Middle frontal gyrus (tissue), 1 donor: Measurements from ENCODE around the gene IKZF3.
"Not testable (repeated sequence)": the region's sequence is repeated elsewhere in the genome, so short reads cannot be mapped to it uniquely, and the experiment has no call there.

Experiments
- DNase-seq: peaks from one replicate; pipeline ENCODE4 v3.0.0-alpha.2; 2015; ENCODE audit warnings: low spot score; ENCODE audit errors: extremely low spot score

The IKZF3 gene

DNA sequence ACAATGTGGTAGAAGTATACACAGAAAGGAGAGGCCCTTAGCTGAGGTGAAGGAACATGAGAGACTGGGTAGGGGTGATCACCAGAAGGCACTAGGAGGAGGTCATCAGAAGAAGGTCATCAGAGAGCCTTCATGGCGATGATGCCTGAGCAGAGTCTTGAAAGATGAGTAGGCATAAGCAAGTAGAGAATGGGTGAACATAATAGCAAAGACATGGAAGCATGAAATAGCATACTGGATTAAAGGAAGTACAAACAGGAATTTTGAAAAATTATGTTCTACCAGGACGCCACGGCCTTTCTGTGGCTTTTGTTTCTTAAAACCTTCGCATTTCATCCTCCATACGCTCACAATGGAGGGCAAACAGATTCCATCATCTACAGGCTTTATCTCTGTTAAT is 2.9 kb downstream of the IKZF3 start:
- DNase-seq = no peak

DNA sequence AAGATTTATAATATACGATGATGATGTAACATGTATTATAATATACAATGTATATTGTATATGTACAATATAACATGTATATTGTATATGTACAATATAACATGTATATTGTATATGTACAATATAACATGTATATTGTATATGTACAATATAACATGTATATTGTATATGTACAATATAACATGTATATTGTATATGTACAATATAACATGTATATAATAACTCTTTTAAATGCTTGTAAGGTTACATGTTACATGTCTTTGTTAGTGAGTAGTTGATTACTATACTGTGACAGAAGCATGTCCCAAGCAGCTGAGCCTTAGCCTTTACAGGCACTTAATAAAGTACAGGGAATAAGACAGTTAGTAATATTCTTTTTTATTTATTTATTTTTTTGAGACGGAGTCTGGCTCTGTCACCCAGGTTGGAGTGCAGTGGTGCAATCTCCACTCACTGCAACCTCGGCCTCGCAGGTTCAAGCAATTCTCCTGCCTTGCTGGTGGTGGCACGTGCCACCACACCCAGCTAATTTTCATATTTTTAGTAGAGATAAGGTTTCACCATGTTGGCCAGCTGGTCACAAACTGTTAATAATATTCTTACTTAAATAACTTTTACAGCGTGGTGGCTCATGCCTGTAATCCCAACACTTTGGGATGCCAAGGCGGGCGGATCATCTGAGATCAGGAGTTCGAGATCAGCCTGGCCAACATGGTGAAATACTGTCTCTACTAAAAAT is 8.0 kb downstream of the IKZF3 start:
- DNase-seq = not testable (repeated sequence)

DNA sequence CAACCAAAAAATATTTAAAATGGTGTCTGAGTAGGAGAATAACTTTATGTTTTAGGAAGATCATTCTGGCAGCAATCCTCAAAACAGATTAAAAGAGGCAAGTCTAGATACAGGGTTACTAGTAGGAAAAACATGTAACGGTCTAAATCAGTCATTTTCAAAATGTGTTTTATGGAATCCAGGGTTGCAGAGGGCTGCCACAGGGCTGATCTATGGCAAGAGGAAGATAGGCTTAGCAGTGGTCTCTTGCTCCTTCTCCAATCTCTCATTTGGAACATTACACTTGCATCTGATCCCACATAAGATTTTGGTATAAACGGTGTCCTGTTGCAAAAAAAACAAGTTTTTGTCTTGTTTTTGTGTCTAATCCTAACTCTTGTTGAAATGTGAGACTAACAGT is 9.2 kb downstream of the IKZF3 start:
- DNase-seq = no peak

DNA sequence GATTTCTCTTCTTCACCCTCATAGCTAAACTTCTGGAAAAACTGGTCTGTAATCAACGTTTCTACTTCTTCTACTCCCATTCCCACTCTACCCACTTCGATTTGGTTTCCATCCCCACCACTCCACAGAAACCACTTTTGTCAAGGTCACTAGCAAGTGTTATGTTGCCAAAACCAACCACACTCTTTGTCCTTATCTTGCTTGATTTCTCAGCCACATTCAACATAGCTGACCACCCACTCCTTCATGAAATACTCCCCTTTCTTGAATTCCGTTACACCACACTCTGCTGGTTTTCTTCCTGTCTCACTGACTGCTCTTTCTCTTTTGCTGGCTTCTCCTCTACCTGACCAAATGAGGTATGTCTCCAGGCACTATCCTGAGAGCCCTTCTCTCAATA is 11.9 kb downstream of the IKZF3 start:
- DNase-seq = no peak

DNA sequence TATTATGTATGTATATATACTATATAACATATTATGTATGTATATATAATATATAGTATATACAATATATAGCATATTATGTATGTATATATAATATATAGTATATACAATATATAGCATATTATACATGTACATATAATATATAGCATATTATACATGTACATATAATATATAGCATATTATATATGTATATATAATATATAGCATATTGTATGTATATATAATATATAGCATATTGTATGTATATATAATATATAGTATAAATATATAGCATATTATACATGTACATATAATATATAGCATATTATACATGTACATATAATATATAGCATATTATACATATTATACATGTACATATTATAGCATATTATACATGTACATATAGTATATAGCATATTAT is 13.9 kb downstream of the IKZF3 start:
- not testable (repeated sequence) for DNase-seq

DNA sequence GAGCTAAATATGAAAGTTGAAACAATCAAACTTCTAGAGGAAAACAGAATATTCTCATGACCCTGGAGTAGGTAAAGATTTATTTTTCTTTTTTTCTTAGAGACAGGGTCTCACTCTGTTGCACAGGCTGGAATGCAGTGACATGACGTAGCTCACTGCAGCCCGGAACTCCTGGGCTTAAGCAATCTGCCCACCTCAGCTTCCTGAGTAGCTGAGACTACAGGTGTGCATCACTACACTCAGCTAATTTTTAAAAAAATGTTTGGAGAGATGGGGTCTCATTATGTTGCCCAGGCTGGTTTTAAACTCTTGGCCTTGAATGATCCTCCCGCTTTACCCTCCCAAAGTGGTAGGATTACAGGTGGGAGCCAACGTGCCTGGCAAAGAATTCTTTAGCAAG is 15.5 kb downstream of the IKZF3 start:
- no peak for DNase-seq

DNA sequence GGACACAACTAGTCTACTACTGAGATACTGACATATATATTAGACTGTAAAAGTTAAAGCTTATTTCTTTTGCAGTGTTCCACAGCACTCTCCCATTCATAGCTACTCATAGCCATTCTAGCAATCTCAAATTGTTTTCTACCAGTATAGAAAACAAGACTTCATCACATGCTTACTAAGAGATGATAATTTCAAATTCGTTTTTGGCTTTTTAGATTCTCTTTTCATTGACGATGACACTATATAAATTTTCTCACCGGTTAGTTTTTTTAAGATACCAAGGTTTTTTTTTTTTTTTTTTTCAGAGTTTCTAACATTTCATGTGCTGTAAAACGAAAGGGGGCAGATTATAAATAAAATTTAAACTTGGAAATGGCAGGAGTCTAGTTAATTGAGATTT is 17.9 kb downstream of the IKZF3 start:
- DNase-seq = no peak

DNA sequence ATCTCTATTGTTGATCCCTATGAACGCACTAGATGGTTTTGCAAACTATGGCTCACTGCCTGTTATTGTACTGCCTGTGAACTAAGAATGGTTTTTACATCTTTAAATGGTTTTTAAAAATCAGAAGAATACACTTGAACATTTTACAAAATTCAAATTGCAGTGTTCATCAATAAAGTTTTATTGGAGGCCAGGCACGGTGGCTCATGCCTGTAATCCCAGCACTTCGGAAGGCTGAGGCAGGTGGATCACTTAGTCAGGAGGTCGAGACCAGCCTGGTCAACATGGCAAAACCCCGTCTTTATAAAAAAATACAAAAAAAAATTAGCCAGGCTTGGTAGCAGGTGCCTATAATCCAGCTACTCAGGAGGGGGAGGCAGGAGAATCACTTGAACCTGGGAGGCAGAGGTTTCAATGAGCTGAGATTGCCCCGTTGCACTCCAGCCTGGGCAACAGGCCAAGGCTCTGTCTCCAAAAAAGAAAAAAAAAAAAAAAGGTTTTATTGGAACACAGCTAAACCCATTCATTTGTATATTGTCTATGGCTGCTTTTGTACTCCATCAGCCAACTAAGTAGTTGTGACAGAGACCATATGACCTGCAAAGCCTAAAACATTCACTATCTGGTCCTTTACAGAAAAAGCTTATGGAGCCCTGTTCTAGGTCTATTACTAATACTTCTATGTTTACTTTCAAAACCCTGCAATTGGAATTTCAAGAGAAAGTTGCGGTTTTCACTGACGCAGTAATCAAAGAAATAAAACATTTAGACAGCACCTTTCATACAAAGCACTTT is 18.9 kb downstream of the IKZF3 start:
- no peak for DNase-seq

DNA sequence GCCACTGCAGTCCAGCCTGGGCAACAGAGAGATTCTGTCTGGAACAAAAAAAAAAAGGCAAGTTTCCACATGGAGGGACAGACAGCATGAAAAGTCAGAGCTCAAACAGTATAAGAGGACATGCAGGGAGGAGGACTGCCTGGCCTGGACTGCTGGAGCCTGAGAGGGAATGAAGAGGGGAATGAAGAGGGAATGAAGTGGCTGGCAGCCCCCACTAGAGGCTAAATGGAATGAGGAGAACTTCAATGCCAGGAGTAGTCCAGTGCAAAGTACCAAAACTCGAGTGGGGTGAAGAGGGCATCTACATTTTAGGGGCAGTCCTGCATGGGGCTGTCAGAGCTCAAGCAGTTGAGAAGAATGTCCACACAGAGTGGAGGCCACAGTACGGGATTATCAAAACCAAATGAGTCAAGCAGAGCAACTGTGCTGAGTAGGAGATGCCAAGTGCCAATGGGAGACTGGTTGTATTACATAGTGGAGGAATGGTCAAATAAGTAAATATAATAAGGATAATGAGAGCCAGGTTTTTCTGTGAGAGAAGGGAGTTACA is 22.9 kb downstream of the IKZF3 start:
- no peak for DNase-seq

DNA sequence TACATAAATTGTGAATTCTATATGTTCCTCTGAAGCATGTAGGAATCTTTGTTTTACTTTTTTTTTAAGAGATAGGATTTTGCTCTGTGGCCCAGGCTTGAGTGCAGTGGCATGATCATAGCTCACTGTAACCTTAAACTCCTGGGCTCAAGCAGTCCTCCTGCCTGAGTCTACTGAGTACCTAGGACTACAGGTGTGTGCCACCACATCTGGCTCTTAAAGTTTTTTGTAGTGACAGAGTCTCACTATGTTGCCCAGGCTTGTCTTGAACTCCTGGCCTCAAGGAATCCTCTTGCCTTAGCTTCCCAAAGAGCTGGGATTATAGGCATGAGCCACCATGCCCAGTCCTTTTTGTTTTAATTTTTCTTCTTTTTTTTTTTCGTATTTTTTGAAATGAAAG is 25.3 kb downstream of the IKZF3 start:
- DNase-seq = no peak

DNA sequence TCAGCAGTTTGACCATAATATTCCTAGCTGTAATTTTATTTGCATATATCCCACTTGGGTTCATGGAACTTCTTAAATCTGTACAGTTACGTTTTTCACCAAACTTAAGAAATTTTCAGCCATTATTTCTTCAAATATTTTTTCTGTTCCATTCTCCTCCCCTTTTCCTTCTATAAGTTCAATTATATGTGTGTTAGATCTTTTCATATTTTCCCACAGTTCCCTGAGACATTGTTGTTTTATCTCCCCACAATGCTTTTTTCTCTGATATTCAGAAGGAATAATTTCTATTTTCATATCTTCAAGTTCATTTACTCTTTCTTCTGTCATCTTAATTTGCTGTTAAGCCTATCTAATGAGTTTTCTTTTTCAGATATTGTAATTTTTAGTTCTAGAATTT is 26.1 kb downstream of the IKZF3 start:
- no peak for DNase-seq

DNA sequence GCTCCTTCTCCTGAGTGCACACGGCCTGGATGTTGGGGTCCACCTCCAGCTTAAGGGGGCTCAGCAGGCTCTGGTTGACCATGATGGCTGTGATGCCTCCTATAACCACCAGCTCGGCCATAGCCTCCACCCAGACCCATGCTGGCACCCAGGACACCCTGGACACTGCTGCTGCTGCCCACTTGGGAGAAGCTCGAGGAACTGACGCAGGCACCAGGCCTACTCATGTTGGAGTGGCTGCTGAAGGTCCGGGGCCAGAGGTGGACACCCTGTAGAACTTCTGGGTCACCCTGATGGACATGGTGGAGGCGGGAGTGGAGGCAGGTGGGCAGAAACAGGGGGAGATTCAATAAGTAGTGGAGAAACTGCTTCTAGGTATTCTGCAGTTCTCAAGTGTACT is 28.0 kb downstream of the IKZF3 start:
- DNase-seq = no peak

DNA sequence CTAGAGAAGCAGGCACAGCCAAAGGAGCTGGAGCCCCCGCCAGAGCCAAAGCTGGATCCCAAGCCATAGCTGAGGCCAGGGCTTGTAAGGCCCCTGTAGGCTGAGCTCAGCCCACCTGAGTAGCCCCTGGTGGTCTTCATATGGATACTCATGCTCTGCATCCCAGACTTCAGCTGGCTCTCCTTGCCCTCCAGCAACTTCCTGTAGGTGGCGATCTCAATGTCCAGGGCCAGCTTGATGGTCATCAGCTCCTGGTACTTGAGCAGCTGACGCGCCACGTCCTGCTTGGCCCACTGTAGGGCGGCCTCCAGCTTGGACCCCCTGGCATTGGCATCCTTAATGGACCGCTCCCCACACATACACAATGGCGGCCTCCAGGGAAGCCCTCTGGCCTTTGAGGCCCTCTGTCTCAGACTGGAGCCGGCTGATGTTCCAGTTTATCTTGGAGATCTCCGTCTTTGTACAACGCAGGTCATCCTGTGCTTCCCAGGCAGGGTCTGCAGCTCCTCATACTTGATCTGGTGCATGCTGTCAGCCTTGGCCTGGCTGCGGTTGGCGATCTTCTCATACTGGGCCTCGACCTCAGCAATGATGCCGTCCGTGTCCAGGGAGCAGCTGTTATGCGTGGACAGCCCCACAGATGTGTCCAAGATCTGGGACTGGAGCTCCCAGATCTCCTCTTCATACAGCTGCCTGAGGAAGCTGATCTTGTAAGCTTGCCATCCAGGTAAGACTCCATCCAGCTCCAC is 28.9 kb downstream of the IKZF3 start:
- no peak for DNase-seq

DNA sequence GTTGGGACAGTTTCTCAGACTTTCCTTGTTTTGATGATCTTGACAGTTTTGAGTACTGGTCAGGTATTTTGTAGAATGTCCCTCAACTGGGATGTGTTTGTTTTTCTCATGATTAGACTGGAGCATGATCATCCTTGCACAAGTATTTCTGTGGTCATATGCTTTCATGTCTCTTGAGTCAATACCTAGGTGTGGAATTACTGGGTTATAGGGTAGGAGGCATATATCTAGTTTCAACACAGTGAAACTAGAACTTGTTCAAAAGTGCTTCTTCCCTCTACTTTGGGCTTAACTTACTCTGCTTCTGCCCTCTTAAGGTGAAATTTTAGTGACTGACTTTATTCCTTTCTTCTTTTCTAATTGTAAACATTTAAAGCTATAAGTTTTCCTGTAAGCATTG is 30.1 kb downstream of the IKZF3 start:
- DNase-seq = no peak

DNA sequence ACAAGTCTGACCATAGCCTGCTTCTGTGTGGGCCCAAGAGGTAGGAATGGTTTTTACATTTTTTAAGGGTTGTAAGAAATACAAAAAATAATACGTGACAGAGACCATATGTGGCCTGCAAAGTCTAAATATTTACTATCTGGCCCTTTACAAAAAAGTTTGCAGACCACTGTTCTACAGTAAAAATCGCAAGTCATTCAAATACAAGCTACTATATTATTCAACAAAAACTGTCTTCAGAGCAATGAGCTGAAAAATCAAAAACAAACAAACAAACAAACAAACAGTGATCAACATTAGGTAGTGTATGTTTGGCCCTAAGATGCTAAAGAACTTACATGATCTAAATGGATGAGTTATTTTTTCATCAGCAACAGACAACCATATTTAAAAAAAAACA is 32.5 kb downstream of the IKZF3 start:
- no peak for DNase-seq

DNA sequence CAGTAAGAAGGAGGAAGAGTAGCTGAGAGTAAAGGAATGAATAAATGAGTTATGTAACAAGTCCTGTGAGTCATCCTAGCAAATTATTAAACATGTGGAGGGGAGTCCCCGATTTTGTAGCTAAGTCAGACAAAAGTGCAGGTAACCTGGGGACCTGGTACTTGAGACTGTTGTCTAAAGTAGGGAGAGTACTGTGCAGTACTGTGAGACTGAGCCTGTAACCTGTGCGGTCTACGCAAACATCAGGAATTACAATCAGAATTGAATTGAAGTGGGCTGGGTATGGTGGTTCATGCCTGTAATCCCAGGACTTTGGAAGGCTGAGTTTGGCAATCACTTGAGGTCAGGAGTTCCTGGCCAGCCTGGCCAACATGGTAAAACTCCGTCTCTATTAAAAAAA is 35.7 kb downstream of the IKZF3 start:
- no peak for DNase-seq

DNA sequence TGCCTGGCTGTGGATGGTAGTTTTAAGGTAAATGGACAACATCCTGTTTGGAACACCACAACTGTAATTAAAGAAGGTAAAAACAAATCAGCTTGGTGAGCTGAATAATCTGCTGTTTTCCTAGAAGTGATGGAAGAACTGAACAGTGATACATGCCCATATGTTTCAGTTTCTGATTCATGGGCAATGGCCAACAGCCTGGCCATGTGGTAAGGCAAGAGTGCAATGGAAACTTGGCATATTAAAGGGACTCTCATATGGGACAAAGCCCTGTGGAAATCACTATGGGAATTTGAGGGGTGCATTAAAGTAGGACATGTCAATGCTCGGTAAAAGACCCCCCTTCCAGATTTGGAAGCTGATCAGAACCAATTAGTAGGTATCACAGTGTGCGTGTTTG is 37.8 kb downstream of the IKZF3 start:
- DNase-seq = no peak

DNA sequence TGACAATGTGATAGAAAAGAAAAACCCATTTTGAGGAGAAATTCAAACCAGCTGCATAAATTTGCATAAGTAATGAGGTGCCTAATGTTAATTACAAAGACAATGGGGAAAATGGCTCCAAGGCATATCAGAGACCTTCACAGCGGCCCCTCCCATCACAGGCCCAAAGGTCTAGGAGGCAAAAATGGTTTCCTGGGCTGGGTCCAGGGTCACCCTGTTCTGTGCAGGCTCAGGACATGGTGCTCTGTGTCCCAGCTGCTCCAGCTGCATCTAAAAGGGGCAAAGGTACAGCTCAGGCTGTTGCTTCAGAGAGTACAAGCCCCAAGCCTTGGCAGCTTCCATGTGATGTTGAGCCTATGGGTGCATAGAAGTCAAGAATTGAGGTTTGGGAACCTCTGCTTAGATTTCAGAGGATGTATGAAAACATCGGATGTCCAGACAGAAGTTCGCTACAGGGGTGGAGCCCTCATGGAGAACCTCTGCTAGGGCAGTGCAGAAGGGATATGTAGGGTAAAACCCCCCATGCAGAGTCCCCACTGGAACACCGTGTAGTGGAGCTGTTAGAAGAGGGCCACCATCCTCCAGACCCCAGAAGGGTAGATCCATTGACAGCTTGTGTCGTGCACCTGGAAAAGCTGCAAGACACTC is 40.6 kb downstream of the IKZF3 start:
- no peak for DNase-seq

DNA sequence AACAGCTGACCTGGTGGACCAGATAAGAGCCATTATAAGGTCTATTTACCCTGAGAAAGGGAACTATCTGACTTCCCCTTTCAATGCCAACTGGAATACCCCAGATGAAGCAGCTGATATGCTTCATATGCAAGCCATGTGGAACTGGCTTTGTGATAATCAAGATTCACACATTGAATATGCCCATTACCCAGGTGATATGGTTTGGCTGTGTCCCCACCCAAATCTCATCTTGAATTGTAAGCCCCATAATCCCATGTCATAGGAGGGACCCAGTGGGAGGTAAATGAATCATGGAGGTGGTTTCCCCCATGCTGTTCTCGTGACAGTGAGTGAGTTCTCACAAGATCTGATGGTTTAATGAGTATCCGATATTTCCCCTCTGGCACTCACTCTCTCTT is 42.1 kb downstream of the IKZF3 start:
- no peak for DNase-seq

DNA sequence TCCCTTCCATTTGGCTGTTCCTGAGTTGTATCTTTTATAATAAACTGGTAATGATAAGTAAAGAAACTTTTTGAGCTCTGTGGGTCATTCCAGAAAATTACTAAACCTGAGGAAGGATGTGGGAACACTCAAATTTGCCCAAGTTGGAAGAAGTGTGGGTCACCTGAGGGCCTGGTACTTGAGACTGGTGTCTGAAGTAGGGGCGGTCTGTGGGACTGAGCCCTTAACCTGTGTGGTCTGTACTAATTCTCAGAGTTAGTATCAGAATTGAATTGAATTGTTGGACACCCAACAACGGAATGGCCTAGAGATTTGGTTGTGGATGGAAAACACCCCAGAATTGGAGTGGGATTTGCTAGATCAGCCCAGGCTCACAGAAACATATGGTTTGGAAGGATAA is 43.1 kb downstream of the IKZF3 start:
- DNase-seq = no peak

DNA sequence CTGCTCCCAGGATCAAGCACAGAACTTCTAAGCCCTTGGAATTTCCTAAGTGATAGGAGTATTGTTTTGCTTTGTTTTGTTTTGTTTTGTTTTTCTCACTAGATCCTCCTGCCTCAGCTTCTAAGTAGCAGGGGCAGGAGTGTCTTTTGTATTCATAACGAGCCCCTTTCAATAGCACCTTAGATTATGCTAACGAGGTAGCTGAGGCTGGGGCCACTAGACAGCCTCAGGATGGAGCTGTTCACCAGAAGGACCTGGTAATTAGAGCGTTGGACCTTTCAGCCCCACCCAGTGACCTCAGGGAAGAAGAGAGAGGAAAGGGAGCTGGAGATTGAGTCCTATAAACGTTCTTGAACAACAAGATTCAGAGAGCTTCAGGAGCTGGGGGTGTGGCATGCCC is 43.6 kb downstream of the IKZF3 start:
- no peak for DNase-seq
